ENCODE data around the gene GIPC3.

The GIPC3 gene

GRCh38 chr19:3642296-3642695 lies 57.0 kb downstream of the GIPC3 start:
- H3K4me3 ChIP-seq (replicated peaks; ENCODE audit: low read depth, low read length), result no peak overlapping the region
- no peak for DNase-seq (ENCODE audit: low read depth)
- TF ChIP-seq, protein P1, sequence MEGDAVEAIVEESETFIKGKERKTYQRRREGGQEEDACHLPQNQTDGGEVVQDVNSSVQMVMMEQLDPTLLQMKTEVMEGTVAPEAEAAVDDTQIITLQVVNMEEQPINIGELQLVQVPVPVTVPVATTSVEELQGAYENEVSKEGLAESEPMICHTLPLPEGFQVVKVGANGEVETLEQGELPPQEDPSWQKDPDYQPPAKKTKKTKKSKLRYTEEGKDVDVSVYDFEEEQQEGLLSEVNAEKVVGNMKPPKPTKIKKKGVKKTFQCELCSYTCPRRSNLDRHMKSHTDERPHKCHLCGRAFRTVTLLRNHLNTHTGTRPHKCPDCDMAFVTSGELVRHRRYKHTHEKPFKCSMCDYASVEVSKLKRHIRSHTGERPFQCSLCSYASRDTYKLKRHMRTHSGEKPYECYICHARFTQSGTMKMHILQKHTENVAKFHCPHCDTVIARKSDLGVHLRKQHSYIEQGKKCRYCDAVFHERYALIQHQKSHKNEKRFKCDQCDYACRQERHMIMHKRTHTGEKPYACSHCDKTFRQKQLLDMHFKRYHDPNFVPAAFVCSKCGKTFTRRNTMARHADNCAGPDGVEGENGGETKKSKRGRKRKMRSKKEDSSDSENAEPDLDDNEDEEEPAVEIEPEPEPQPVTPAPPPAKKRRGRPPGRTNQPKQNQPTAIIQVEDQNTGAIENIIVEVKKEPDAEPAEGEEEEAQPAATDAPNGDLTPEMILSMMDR (IDR thresholded peaks at IDR 0.05; ENCODE audit: low read length, missing control alignments), result no peak

All from fibroblast of pulmonary artery (primary cell).